ENCODE data around the gene PRCD.

- TF ChIP-seq CTCF (IDR thresholded peaks at IDR 0.05) (no peak), POLR2A (IDR thresholded peaks at IDR 0.05) (no peak)
Observed at GRCh38 chr17:76551685-76552084, 11.8 kb downstream of the PRCD start.
